ENCODE data around the gene ZNF865.
A peak's percentile ranks its signal among the peaks of the same experiment; 100 is the strongest.
"Not testable (repeated sequence)": the region's sequence is repeated elsewhere in the genome, so short reads cannot be mapped to it uniquely, and the experiment has no call there.

The ZNF865 gene

DNA sequence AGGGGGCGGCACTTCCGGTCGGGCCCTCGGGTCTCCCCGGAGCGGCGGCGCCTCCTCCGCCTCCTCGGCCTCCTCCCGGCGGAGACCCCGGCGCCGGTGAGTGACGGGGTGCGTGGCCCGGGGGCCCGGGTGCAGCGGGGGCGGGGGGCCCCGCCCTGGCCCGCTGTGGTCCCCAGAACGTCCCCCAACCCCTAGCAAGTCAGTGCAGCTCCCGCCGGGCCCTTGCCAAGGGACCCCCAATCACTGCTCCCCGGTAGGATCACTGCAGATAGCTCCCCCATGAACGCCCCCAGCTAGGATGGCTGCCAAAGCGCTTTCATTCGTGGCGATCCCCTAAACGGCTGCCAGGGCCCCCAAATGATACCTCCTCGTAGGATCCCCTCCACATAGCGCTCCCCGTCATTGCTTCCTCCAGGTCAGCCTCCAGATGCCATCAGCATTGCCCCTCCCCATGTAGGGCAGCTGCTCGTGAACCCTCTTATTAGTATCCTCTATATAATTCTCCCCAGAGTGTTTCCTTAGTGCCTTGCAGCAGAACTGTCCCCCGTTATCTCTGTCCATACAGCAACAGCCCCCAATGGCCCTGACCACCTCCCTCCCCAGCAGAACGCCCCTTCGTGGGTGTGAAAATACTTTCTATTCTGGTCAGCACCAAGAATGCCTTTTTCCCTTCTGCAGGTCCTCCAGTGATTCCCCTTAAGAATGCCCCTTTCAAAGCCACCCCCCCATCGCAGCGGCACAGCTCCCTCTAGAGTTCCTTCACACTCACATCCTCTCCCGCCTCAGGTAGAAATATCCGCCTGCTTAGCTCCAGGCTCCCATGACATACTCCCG is at the start of gene ZNF865:
Gene ZNF865 (plus strand): TSS at position 11 of the 834 bp plus-strand sequence. CDS start 7,972 bp downstream, outside the sequence.
- Histone ChIP-seq H3K9me3 (ENCODE audit: control insufficient read depth, low read length) (no peaks in the 10 kb centered on the region), H3K9ac (ENCODE audit: low read length) (peak within 1 kb of the TSS; percentile 99), H3K4me1 (ENCODE audit: control insufficient read depth, insufficient read depth, low read length) (peaks cover 19% of the 10 kb centered on the region), H3K36me3 (ENCODE audit: control insufficient read depth, insufficient read depth, low read length, severe bottlenecking) (peaks cover 8% of the 10 kb centered on the region), H3K27me3 (replicated peaks; ENCODE audit: control insufficient read depth, insufficient read depth, low read length) (no peaks in the 10 kb centered on the region), H3K4me3 (ENCODE audit: low read length) (peak within 1 kb of the TSS; percentile 99)
- peak; percentile 94 for DNase-seq (ENCODE audit: low read depth)

DNA sequence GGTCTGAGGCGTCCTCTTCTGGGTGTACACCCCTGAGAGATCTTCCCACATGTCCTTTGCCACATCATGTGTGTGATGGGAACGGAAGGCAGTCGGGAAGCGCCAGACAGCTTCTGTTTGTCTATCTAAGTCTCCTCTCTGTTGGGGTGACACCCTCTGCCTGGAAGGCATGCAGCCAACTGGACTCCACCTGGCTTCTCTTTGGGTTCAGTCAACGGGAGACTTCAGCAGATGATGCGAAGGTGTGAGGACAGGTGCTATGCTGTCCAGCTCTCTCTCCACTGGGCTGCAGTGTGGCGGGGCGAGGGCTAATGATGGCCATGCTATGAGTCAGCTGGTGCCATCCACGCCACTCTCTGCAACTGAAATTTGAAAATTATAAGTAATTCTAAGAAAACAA is 45.8 kb upstream of the ZNF865 start:
- Histone ChIP-seq H3K9me3 (ENCODE audit: control insufficient read depth, low read length) (peaks cover 9% of the 10 kb centered on the region), H3K9ac (ENCODE audit: low read length) (no peak overlapping the region), H3K27me3 (replicated peaks; ENCODE audit: control insufficient read depth, insufficient read depth, low read length) (peaks cover 13% of the 10 kb centered on the region), H3K4me3 (ENCODE audit: low read length) (no peak overlapping the region), H3K4me1 (ENCODE audit: control insufficient read depth, insufficient read depth, low read length) (no peaks in the 10 kb centered on the region), H3K36me3 (ENCODE audit: control insufficient read depth, insufficient read depth, low read length, severe bottlenecking) (no peaks in the 10 kb centered on the region)
- no peak for DNase-seq (ENCODE audit: low read depth)

DNA sequence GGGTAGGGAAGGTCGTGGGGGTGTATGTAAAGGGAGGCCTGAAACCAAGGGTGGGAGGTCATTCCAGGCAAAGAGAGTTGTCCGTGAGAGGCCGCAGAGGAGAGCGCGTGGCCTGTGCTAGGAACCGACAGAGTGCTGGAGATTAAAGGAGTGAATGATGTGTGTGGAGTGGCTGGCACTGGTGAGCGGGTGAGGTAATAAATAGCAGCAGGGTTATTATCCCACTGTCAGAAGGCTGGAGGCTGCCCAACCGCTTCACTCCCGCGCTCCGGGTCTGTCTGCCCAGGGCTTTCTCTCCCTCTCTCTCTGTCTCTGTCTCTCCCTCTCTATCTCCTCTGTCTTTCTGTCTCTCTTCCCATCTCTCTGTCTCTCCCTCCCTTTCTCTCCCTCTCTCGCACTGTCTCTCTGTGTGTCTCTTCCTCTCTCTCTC is 42.2 kb upstream of the ZNF865 start:
- no peak overlapping the region for H3K9ac ChIP-seq (ENCODE audit: low read length)
- no peak overlapping the region for H3K4me3 ChIP-seq (ENCODE audit: low read length)
- no peak for DNase-seq (ENCODE audit: low read depth)
- H3K9me3 ChIP-seq (ENCODE audit: control insufficient read depth, low read length) = peaks cover 9% of the 10 kb centered on the region
- H3K4me1 ChIP-seq (ENCODE audit: control insufficient read depth, insufficient read depth, low read length) = no peaks in the 10 kb centered on the region
- no peaks in the 10 kb centered on the region for H3K36me3 ChIP-seq (ENCODE audit: control insufficient read depth, insufficient read depth, low read length, severe bottlenecking)
- peaks cover 13% of the 10 kb centered on the region for H3K27me3 ChIP-seq (replicated peaks; ENCODE audit: control insufficient read depth, insufficient read depth, low read length)

DNA sequence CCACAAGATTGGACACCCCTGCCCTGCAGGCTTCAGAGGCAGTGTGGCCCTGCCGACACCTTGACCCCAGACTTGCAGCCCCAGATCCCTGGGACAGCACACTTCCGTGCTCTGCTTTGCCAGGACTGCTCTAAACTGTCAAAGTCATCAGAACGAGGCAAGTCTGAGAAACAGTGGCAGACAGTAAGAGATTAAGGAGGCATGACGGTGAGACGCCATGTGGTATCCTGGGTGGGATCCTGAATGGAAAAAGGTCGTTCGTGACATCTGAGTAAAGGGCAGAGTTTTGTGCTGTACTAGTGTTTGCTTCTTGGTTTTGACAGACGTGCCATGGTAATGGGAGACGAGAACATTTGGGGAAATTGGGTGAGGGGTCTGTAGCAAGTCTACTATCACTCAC is 38.6 kb upstream of the ZNF865 start:
- no peaks in the 10 kb centered on the region for H3K36me3 ChIP-seq (ENCODE audit: control insufficient read depth, insufficient read depth, low read length, severe bottlenecking)
- H3K27me3 ChIP-seq (replicated peaks; ENCODE audit: control insufficient read depth, insufficient read depth, low read length) = peaks cover 6% of the 10 kb centered on the region
- H3K4me1 ChIP-seq (ENCODE audit: control insufficient read depth, insufficient read depth, low read length) = no peaks in the 10 kb centered on the region
- peaks cover 7% of the 10 kb centered on the region for H3K9me3 ChIP-seq (ENCODE audit: control insufficient read depth, low read length)
- no peak for DNase-seq (ENCODE audit: low read depth)
- H3K4me3 ChIP-seq (ENCODE audit: low read length) = no peak overlapping the region
- no peak overlapping the region for H3K9ac ChIP-seq (ENCODE audit: low read length)

DNA sequence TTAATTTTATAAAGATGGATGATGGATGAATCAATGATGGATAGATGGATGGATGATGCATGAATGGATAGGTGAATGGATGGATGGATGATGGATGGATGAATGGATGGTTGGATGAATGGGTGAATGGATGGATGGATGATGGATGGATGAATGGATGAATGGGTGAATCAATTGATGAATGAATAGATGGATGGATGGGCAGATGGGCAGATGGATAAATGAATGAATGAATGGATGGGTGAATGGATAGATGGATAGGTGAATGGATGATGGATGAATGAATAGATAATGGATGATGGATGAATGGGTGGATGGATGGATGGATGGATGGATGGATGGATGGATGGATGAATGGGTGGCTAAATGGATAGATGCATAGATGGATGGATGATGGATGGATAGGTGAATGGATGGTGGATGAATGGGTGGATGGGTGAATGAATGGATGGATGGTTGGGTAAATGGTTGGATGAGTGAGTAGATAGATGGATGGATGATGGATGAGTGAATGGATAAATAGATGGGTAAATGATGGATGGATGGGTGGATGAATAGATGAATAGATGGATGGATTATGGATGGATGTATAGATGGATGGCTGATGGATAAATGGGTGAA is 37.6 kb upstream of the ZNF865 start:
- H3K4me1 ChIP-seq (ENCODE audit: control insufficient read depth, insufficient read depth, low read length) = no peaks in the 10 kb centered on the region
- H3K27me3 ChIP-seq (replicated peaks; ENCODE audit: control insufficient read depth, insufficient read depth, low read length) = peaks cover 6% of the 10 kb centered on the region
- H3K36me3 ChIP-seq (ENCODE audit: control insufficient read depth, insufficient read depth, low read length, severe bottlenecking) = no peaks in the 10 kb centered on the region
- no peak overlapping the region for H3K9ac ChIP-seq (ENCODE audit: low read length)
- DNase-seq (ENCODE audit: low read depth) = no peak
- H3K4me3 ChIP-seq (ENCODE audit: low read length) = no peak overlapping the region
- peaks cover 7% of the 10 kb centered on the region for H3K9me3 ChIP-seq (ENCODE audit: control insufficient read depth, low read length)

DNA sequence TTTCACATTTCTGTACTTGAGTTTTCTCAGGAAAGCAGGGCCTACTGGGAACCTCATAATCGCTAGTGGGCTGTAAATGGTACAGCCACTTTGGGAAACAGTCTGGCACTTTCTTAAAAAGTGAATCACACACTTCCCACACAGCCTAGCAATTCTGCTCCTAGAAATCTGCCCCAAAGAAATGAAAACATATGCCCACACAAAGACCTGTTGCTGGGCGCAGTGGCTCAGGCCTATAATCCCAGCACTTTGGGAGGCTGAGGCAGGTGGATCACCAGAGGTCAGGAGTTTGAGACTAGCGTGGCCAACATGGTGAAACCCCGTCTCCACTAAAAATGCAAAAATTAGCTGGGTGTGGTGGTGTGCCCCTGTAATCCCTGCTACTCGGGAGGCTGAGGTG is 36.0 kb upstream of the ZNF865 start:
- H3K4me3 ChIP-seq (ENCODE audit: low read length); H3K9ac ChIP-seq (ENCODE audit: low read length); H3K36me3 ChIP-seq (ENCODE audit: control insufficient read depth, insufficient read depth, low read length, severe bottlenecking); DNase-seq (ENCODE audit: low read depth); H3K27me3 ChIP-seq (replicated peaks; ENCODE audit: control insufficient read depth, insufficient read depth, low read length); H3K9me3 ChIP-seq (ENCODE audit: control insufficient read depth, low read length); H3K4me1 ChIP-seq (ENCODE audit: control insufficient read depth, insufficient read depth, low read length): not testable (repeated sequence)

GRCh38 chr19:55573929-55574328 is 31.5 kb upstream of the ZNF865 start:
- H3K9me3 ChIP-seq (ENCODE audit: control insufficient read depth, low read length); H3K9ac ChIP-seq (ENCODE audit: low read length); H3K4me3 ChIP-seq (ENCODE audit: low read length); H3K36me3 ChIP-seq (ENCODE audit: control insufficient read depth, insufficient read depth, low read length, severe bottlenecking); DNase-seq (ENCODE audit: low read depth); H3K4me1 ChIP-seq (ENCODE audit: control insufficient read depth, insufficient read depth, low read length); H3K27me3 ChIP-seq (replicated peaks; ENCODE audit: control insufficient read depth, insufficient read depth, low read length): not testable (repeated sequence)

DNA sequence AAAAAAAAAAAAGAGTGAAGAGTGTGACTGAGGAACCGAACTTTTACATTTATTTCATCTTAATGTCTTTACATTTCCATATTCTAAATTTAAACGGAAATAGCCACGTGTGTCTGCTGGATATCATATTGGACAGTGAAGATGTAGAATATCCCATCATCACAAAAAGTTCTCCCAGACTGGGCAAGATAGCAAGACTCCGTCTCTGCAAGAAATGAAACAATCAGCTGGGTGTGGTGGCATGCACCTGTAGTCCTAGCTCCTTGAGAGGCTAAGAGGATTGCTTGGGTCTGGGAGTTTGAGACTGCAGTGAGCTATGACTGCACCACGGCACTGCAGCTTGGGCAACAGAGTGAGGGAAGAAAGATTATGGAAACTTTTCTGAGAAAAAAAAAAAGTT is 28.7 kb upstream of the ZNF865 start:
- Histone ChIP-seq H3K4me1 (ENCODE audit: control insufficient read depth, insufficient read depth, low read length) (peaks cover 13% of the 10 kb centered on the region), H3K9ac (ENCODE audit: low read length) (no peak overlapping the region), H3K36me3 (ENCODE audit: control insufficient read depth, insufficient read depth, low read length, severe bottlenecking) (peaks cover 10% of the 10 kb centered on the region), H3K9me3 (ENCODE audit: control insufficient read depth, low read length) (no peaks in the 10 kb centered on the region), H3K4me3 (ENCODE audit: low read length) (no peak overlapping the region), H3K27me3 (replicated peaks; ENCODE audit: control insufficient read depth, insufficient read depth, low read length) (no peaks in the 10 kb centered on the region)
- no peak for DNase-seq (ENCODE audit: low read depth)

DNA sequence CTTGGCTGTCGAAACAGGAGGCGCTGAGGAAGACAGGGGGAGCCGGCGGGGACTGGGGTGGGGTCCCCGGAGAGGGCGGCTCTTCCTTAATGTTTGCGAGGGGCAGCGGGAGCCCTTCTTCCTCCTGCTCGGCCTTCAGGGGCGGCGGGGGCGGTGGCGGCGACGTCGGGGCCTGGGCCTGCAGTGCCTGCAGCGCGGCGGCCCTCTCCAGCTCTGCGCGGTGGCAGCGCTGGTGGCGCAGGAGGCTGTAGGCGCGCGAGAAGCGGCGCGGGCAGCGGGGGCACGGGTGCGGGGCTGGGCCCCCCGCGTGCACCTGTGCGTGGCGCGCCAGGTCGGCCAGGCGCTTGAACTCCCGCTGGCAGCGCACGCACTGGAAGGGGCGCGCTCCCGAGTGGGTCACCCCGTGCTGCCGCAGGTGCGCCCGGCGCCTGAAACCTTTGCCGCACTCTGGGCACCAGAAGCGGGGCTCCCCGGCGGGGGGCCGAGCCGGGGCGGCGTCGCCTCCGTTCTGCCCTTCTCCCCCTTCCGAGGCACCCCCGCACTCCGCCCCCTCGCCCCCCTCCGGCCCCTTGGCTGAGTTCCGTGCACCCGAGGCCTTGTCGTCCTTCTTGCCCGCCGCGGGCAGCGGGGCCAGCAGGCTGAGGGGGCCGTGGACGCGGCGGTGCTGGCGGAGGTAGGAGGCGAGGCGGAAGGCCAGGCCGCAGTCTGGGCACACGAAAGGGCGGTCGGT is 27.3 kb upstream of the ZNF865 start:
- Histone ChIP-seq H3K9ac (ENCODE audit: low read length) (no peak overlapping the region), H3K4me1 (ENCODE audit: control insufficient read depth, insufficient read depth, low read length) (peaks cover 18% of the 10 kb centered on the region), H3K36me3 (ENCODE audit: control insufficient read depth, insufficient read depth, low read length, severe bottlenecking) (peaks cover 10% of the 10 kb centered on the region), H3K27me3 (replicated peaks; ENCODE audit: control insufficient read depth, insufficient read depth, low read length) (no peaks in the 10 kb centered on the region), H3K4me3 (ENCODE audit: low read length) (no peak overlapping the region), H3K9me3 (ENCODE audit: control insufficient read depth, low read length) (no peaks in the 10 kb centered on the region)
- no peak for DNase-seq (ENCODE audit: low read depth)

- no peak for DNase-seq (ENCODE audit: low read depth)
- peaks cover 10% of the 10 kb centered on the region for H3K36me3 ChIP-seq (ENCODE audit: control insufficient read depth, insufficient read depth, low read length, severe bottlenecking)
- H3K4me3 ChIP-seq (ENCODE audit: low read length) = peak overlapping the region; percentile 93
- peak overlapping the region; percentile 95 for H3K9ac ChIP-seq (ENCODE audit: low read length)
- peaks cover 23% of the 10 kb centered on the region for H3K4me1 ChIP-seq (ENCODE audit: control insufficient read depth, insufficient read depth, low read length)
- H3K9me3 ChIP-seq (ENCODE audit: control insufficient read depth, low read length) = no peaks in the 10 kb centered on the region
- no peaks in the 10 kb centered on the region for H3K27me3 ChIP-seq (replicated peaks; ENCODE audit: control insufficient read depth, insufficient read depth, low read length)
These were observed 26.4 kb upstream of the ZNF865 start for GRCh38 chr19:55578761-55579747.
